Peyer's patch (tissue), 4 donors: ENCODE results near the gene BLVRB.

Experiments used
- CTCF ChIP-seq, 6 experiments: fragments of 450-650 bp in 4 of 6; fragments of 200-600 bp in 2 of 6; sonication (generic) in 1 of 6; IDR thresholded peaks; one replicate each; pipeline ENCODE4 v1.5.1; 2017 to 2019; ENCODE audit warnings: antibody characterized with exemption in 6 of 6, mild to moderate bottlenecking in 3 of 6, moderate library complexity in 1 of 6
- POLR2A ChIP-seq, 2 donors: fragments of 450-650 bp; IDR thresholded peaks; one replicate each; pipeline ENCODE4 v1.5.1; 2017; ENCODE audit warnings: antibody characterized with exemption in 2 of 2, mild to moderate bottlenecking in 2 of 2, moderate library complexity in 2 of 2

- no peak for TF ChIP-seq CTCF (IDR thresholded peaks at IDR 0.05)
- TF ChIP-seq POLR2A (IDR thresholded peaks at IDR 0.05): no peak
Observed at GRCh38 chr19:40418040-40418439, 47.5 kb downstream of the BLVRB start.
